Activated CD4-positive, alpha-beta T cell treated with anti-CD3 and anti-CD28 coated beads, Interleukin-2, amount 10 ng/mL, durations not matched to agents 7 days and 5 days (primary cell): ENCODE measurements around the gene PRM3. TPM values are rescaled to one million over a fixed set of nuclear protein-coding genes. Genes with fewer than 3 reads are reported as not detected.

Experiments used
- microRNA-seq: library from miRNA; unstranded; fragments of <30 nt; microRNA quantifications from one replicate; pipeline ENCODE4 v1.2.0, GENCODE V29; 2021; ENCODE audit warnings: borderline microRNAs expressed, borderline replicate concordance
- total RNA-seq, 2 experiments: library from RNA; stranded (reverse); gene quantifications; one replicate each; pipeline ENCODE4 v1.2.3, GENCODE V29; 2021

The PRM3 gene
- total RNA-seq, 2 experiments from 2014 or later: not detected

Small RNAs within 50 kb of the gene (microRNA-seq; reads per million reads assigned to microRNA genes)
- gene MIR548H2: not detected

Other genes starting within 250 kb of the PRM3 start
- 100 to 1,000 TPM; 127 to 133 TPM for gene SOCS1, start 17.4 kb downstream of the PRM3 start, total RNA-seq
- not detected for gene TNP2, start 4.3 kb downstream of the PRM3 start, total RNA-seq
- not detected for gene PRM2, start 2.9 kb upstream of the PRM3 start, total RNA-seq
- not detected for gene PRM1, start 7.7 kb upstream of the PRM3 start, total RNA-seq
- 10 to 100 TPM; 53.5 to 55.1 TPM for gene RMI2, start 71.8 kb upstream of the PRM3 start, total RNA-seq